Type B pancreatic cell (in vitro differentiated cells): Measurements from ENCODE around the gene SLC26A3. TPM values are rescaled to one million over a fixed set of nuclear protein-coding genes. Genes with fewer than 3 reads are reported as not detected.
"Not testable (repeated sequence)": the region's sequence is repeated elsewhere in the genome, so short reads cannot be mapped to it uniquely, and the experiment has no call there.

Source experiments
- DNase-seq: peaks from one replicate; pipeline ENCODE4 v3.0.0; 2021; ENCODE audit warnings: mixed read lengths; ENCODE audit not compliant: unreplicated experiment; ENCODE audit errors: extremely low spot score
- H3K27ac Mint-ChIP-seq: 2 replicates; pipeline ENCODE4 v1.8.0; 2021; ENCODE audit warnings: mild to moderate bottlenecking, mixed read lengths
- H3K27me3 Mint-ChIP-seq: 2 replicates; pipeline ENCODE4 v1.8.0; 2021; ENCODE audit warnings: mixed read lengths
- H3K36me3 Mint-ChIP-seq: 2 replicates; pipeline ENCODE4 v1.8.0; 2021; ENCODE audit warnings: mixed read lengths
- H3K4me1 Mint-ChIP-seq: one replicate; pipeline ENCODE4 v1.8.0; 2021; ENCODE audit warnings: mixed read lengths; ENCODE audit not compliant: unreplicated experiment
- H3K4me3 Mint-ChIP-seq: 2 replicates; pipeline ENCODE4 v1.8.0; 2021; ENCODE audit warnings: mild to moderate bottlenecking, mixed read lengths
- H3K9me3 Mint-ChIP-seq: 2 replicates; pipeline ENCODE4 v1.8.0; 2021; ENCODE audit warnings: mixed read lengths
- CTCF ChIP-seq: fragments of 200-600 bp; sonication (generic); conservative IDR thresholded peaks from 2 replicates; pipeline ENCODE4 v1.5.0; 2021; ENCODE audit warnings: antibody characterized with exemption, mild to moderate bottlenecking
- long read RNA-seq: library from polyadenylated mRNA; unstranded; transcript quantifications from one replicate; pipeline ENCODE4 v2.0.0, GENCODE V29; 2020
- total RNA-seq: library from RNA; stranded (reverse); gene quantifications from 2 replicates; pipeline ENCODE4 v1.2.1, GENCODE V29; 2021; ENCODE audit warnings: low replicate concordance

SLC26A3 gene
- total RNA-seq = 4.7 and 14.3 TPM in 2 replicates
- long read RNA-seq, transcript SLC26A3-201 (21 exons, 2,863 nt) = major isoform, 140 of 179 reads
- long read RNA-seq, partial matches to known transcripts = 27 of 179 reads
- long read RNA-seq, other reads (novel, unspliced or antisense) = 11 of 179 reads

GRCh38 chr7:107803009-107803610 is at the start of gene SLC26A3:
SLC26A3 (minus strand) TSS chr7:107803223; CDS start chr7:107794509, 8,714 bp downstream.
- peaks cover 16% of the 10 kb centered on the region for H3K27me3 Mint-ChIP-seq
- H3K27ac Mint-ChIP-seq = no peak within 1 kb of the TSS
- no peaks in the 10 kb centered on the region for H3K4me1 Mint-ChIP-seq
- H3K36me3 Mint-ChIP-seq = no peaks in the 10 kb centered on the region
- no peaks in the 10 kb centered on the region for H3K9me3 Mint-ChIP-seq
- no peak within 1 kb of the TSS for H3K4me3 Mint-ChIP-seq
- no peak for DNase-seq
- no peak for TF ChIP-seq CTCF

GRCh38 chr7:107850643-107851042 is 47.6 kb upstream of the SLC26A3 start:
- DNase-seq = no peak
- H3K4me3 Mint-ChIP-seq = no peak overlapping the region

GRCh38 chr7:107850216-107850615 is 47.2 kb upstream of the SLC26A3 start:
- TF ChIP-seq CTCF = no peak
- Mint-ChIP-seq H3K36me3 (no peaks in the 10 kb centered on the region), H3K27me3 (peaks cover 17% of the 10 kb centered on the region), H3K4me1 (no peaks in the 10 kb centered on the region), H3K9me3 (no peaks in the 10 kb centered on the region), H3K4me3 (no peak overlapping the region), H3K27ac (no peak overlapping the region)
- DNase-seq = no peak

More at GRCh38 chr7:107850643-107851042, 47.6 kb upstream of the SLC26A3 start:
- H3K27ac Mint-ChIP-seq = no peak overlapping the region
- no peaks in the 10 kb centered on the region for H3K9me3 Mint-ChIP-seq
- no peaks in the 10 kb centered on the region for H3K36me3 Mint-ChIP-seq
- no peaks in the 10 kb centered on the region for H3K4me1 Mint-ChIP-seq
- H3K27me3 Mint-ChIP-seq = peaks cover 17% of the 10 kb centered on the region
- no peak for TF ChIP-seq CTCF

- not testable (repeated sequence) for H3K27ac Mint-ChIP-seq, DNase-seq, H3K9me3 Mint-ChIP-seq, H3K4me1 Mint-ChIP-seq, H3K27me3 Mint-ChIP-seq, H3K4me3 Mint-ChIP-seq, H3K36me3 Mint-ChIP-seq
These were observed 45.2 kb upstream of the SLC26A3 start for GRCh38 chr7:107848211-107848610.

- DNase-seq, H3K27ac Mint-ChIP-seq, H3K4me1 Mint-ChIP-seq, H3K27me3 Mint-ChIP-seq, H3K9me3 Mint-ChIP-seq, H3K36me3 Mint-ChIP-seq, H3K4me3 Mint-ChIP-seq: not testable (repeated sequence)
These were observed 44.8 kb upstream of the SLC26A3 start for GRCh38 chr7:107847836-107848175.

- no peaks in the 10 kb centered on the region for H3K9me3 Mint-ChIP-seq
- H3K4me3 Mint-ChIP-seq = no peak overlapping the region
- H3K4me1 Mint-ChIP-seq = no peaks in the 10 kb centered on the region
- H3K27me3 Mint-ChIP-seq = peaks cover 3% of the 10 kb centered on the region
- H3K36me3 Mint-ChIP-seq = no peaks in the 10 kb centered on the region
- no peak overlapping the region for H3K27ac Mint-ChIP-seq
- no peak for DNase-seq
- TF ChIP-seq CTCF = no peak
These were observed 44.3 kb upstream of the SLC26A3 start for GRCh38 chr7:107847168-107847835.
